ENCODE data around the gene ZNF431.

- TF ChIP-seq, protein P1, sequence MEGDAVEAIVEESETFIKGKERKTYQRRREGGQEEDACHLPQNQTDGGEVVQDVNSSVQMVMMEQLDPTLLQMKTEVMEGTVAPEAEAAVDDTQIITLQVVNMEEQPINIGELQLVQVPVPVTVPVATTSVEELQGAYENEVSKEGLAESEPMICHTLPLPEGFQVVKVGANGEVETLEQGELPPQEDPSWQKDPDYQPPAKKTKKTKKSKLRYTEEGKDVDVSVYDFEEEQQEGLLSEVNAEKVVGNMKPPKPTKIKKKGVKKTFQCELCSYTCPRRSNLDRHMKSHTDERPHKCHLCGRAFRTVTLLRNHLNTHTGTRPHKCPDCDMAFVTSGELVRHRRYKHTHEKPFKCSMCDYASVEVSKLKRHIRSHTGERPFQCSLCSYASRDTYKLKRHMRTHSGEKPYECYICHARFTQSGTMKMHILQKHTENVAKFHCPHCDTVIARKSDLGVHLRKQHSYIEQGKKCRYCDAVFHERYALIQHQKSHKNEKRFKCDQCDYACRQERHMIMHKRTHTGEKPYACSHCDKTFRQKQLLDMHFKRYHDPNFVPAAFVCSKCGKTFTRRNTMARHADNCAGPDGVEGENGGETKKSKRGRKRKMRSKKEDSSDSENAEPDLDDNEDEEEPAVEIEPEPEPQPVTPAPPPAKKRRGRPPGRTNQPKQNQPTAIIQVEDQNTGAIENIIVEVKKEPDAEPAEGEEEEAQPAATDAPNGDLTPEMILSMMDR (IDR thresholded peaks at IDR 0.05; ENCODE audit: low read depth, low read length): no peak
- TF ChIP-seq POLR2A (IDR thresholded peaks at IDR 0.05; ENCODE audit: extremely low read depth, insufficient read length): no peak
These were observed 6.9 kb upstream of the ZNF431 start for GRCh38 chr19:21134934-21135366.
